PC-3 (cell line): ENCODE data around the gene LIN28A. TPM values are rescaled to one million over a fixed set of nuclear protein-coding genes. Genes with fewer than 3 reads are reported as not detected.

Source experiments
- ATAC-seq: fragments of 200-7000 bp; cut with Tn5 transposase; 2 replicates; pipeline ENCODE4 v1.9.1; 2020; ENCODE audit warnings: mild to moderate bottlenecking, moderate library complexity
- BruUV-seq: library from RNA; stranded (reverse); fragments of 400-500 nt; replicated peaks from 2 replicates; lab custom pipeline; 2021; lab: Mats Ljungman, UMichigan
- CTCF ChIA-PET: fragments of 300-600 bp; sonication (Branson Sonifier 250); formaldehyde crosslinking; loops from one replicate; lab custom pipeline; 2022; ENCODE audit warnings: antibody characterized with exemption; lab: Charles Lee
- POLR2A ChIA-PET: fragments of 300-600 bp; sonication (Branson Sonifier 250); formaldehyde crosslinking; loops from one replicate; lab custom pipeline; 2022; ENCODE audit warnings: antibody characterized with exemption; ENCODE audit not compliant: unreplicated experiment; lab: Charles Lee
- DNase-seq: peaks from one replicate; pipeline ENCODE4 v3.0.0-alpha.2; 2015
- H2AFZ ChIP-seq: fragments of 300-600 bp; sonication (generic); 2 replicates; pipeline ENCODE4 v1.6.0; 2016; ENCODE audit warnings: antibody characterized with exemption, low read length
- H3F3A ChIP-seq: fragments of 300-600 bp; sonication (generic); one replicate; pipeline ENCODE4 v1.6.0; 2017; ENCODE audit warnings: antibody characterized with exemption, low read length, control low read depth, mild to moderate bottlenecking; ENCODE audit not compliant: unreplicated experiment
- H3K27ac ChIP-seq: fragments of 300-600 bp; sonication (generic); 2 replicates; pipeline ENCODE4 v1.5.1; 2016; ENCODE audit warnings: mild to moderate bottlenecking, low read length
- H3K27me3 ChIP-seq: fragments of 300-600 bp; sonication (generic); 2 replicates; pipeline ENCODE4 v1.6.1; 2016; ENCODE audit warnings: low read length, mixed read lengths
- H3K36me3 ChIP-seq: fragments of 300-600 bp; sonication (generic); 2 replicates; pipeline ENCODE4 v1.6.1; 2016; ENCODE audit warnings: low read depth, mixed run types, low read length, mixed read lengths
- H3K4me1 ChIP-seq: fragments of 300-600 bp; sonication (generic); 2 replicates; pipeline ENCODE4 v1.5.1; 2016; ENCODE audit warnings: low read length; ENCODE audit not compliant: insufficient read depth
- H3K4me2 ChIP-seq: fragments of 300-600 bp; sonication (generic); 2 replicates; pipeline ENCODE4 v1.6.0; 2016; ENCODE audit warnings: low read length
- H3K4me3 ChIP-seq: fragments of 300-600 bp; sonication (generic); 2 replicates; pipeline ENCODE4 v1.5.1; 2016; ENCODE audit warnings: mild to moderate bottlenecking, low read length, mixed read lengths
- H3K79me2 ChIP-seq: fragments of 300-600 bp; sonication (generic); 2 replicates; pipeline ENCODE4 v1.6.1; 2017; ENCODE audit warnings: low read length, mixed read lengths
- H3K9ac ChIP-seq: fragments of 300-600 bp; sonication (generic); 2 replicates; pipeline ENCODE4 v1.6.0; 2016; ENCODE audit warnings: mild to moderate bottlenecking, low read length
- H3K9me2 ChIP-seq: fragments of 300-600 bp; sonication (generic); replicated peaks from 2 replicates; pipeline ENCODE4 v1.6.1; 2016; ENCODE audit warnings: mixed run types, low read length, mixed read lengths
- H3K9me3 ChIP-seq: fragments of 300-600 bp; sonication (generic); 2 replicates; pipeline ENCODE4 v1.6.1; 2016; ENCODE audit warnings: low read length, mixed read lengths
- H4K20me1 ChIP-seq: fragments of 300-600 bp; sonication (generic); 2 replicates; pipeline ENCODE4 v1.6.1; 2016; ENCODE audit warnings: low read length, mixed read lengths
- CTCF ChIP-seq: fragments of 300-600 bp; sonication (generic); conservative IDR thresholded peaks from 2 replicates; pipeline ENCODE4 v1.5.1; 2017; ENCODE audit warnings: antibody characterized with exemption, low read depth, mild to moderate bottlenecking, low read length
- EZH2 ChIP-seq: fragments of 300-600 bp; sonication (generic); IDR thresholded peaks from one replicate; pipeline ENCODE4 v1.6.1; 2017; ENCODE audit warnings: antibody characterized with exemption, mild to moderate bottlenecking, low read length; ENCODE audit not compliant: unreplicated experiment
- EZH2phosphoT487 ChIP-seq: fragments of 300-600 bp; sonication (generic); IDR thresholded peaks from 2 replicates; pipeline ENCODE4 v1.6.1; 2018; ENCODE audit warnings: mild to moderate bottlenecking, antibody characterized with exemption, low read length, borderline replicate concordance
- intact Hi-C: fragments of 100-400 bp; cut with micrococcal nuclease; formaldehyde crosslinking; loops from 2 replicates; pipeline ENCODE4 v1.9.0; 2023
- total RNA-seq: library from RNA; depleted of rRNA; stranded (reverse); fragments of >200 nt; gene quantifications from 2 replicates; pipeline ENCODE4 v1.2.3, GENCODE V29; 2014

The LIN28A gene
- total RNA-seq, 1 experiment from 2014 or later = not detected

DNA sequence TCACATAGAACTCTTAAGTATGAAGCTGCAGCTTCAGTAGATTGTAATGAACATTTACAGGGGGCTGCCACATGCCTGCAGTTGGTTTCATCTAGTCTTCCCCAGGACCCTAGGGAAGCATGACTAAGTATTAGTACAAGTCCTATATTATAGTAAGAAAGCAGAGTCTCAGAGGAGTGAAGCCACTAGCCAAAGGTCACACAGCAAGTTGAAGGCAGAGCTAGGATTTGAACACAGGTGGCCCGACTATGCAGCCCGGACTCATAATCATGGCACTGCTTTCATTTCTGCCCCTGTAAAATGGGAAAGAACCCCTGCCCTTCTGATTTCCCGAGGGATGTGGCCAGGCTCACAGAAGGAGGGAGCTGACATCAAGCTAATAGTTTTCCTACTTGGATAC lies 48.3 kb upstream of the LIN28A start:
- ChIA-PET CTCF (interaction anchor here (0.9 kb wide), 1 partner anchor 55 kb away, joined by 3 read pairs; no protein-coding TSS in a partner anchor), POLR2A (no interaction called here)

GRCh38 chr1:26363549-26364448 lies 46.8 kb upstream of the LIN28A start:
- POLR2A ChIA-PET = interaction anchor here (0.6 kb wide), 1 partner anchor 10 kb away, joined by 3 read pairs; no protein-coding TSS in a partner anchor
- intact Hi-C loops = loop anchor here (1.0 kb wide), 1 partner anchor 28 kb away; no protein-coding TSS in a partner anchor

More for the DNA sequence above, 48.3 kb upstream of the LIN28A start:
- Histone ChIP-seq H3K27me3 (no peaks in the 10 kb centered on the region), H3K4me3 (no peak overlapping the region), H3K9ac (no peak overlapping the region), H3K9me3 (no peaks in the 10 kb centered on the region), H2AFZ (no peak overlapping the region), H3K27ac (no peak overlapping the region), H3K4me1 (peaks cover 13% of the 10 kb centered on the region), H3F3A (no peaks in the 10 kb centered on the region), H3K4me2 (no peak overlapping the region), H3K79me2 (no peaks in the 10 kb centered on the region), H3K9me2 (no peaks in the 10 kb centered on the region), H3K36me3 (no peaks in the 10 kb centered on the region), H4K20me1 (no peaks in the 10 kb centered on the region)
- DNase-seq (no peak), ATAC-seq (no peak)
- no TSS peak for BruUV-seq
- no peak for TF ChIP-seq CTCF
- no peak for TF ChIP-seq EZH2phosphoT487
- TF ChIP-seq EZH2 = no peak
- intact Hi-C loops = no loop called here

More at GRCh38 chr1:26363549-26364448, 46.8 kb upstream of the LIN28A start:
- Histone ChIP-seq H3K79me2 (no peaks in the 10 kb centered on the region), H3F3A (no peaks in the 10 kb centered on the region), H3K36me3 (no peaks in the 10 kb centered on the region), H3K9me2 (no peaks in the 10 kb centered on the region), H3K4me2 (peak overlapping the region; percentile 7; the same call in 1 of the 2 replicates), H3K9ac (no peak overlapping the region), H4K20me1 (no peaks in the 10 kb centered on the region), H2AFZ (no peak overlapping the region), H3K27ac (no peak overlapping the region), H3K4me3 (no peak overlapping the region), H3K4me1 (peaks cover 5% of the 10 kb centered on the region; the same call in 1 of the 2 replicates), H3K9me3 (no peaks in the 10 kb centered on the region), H3K27me3 (no peaks in the 10 kb centered on the region)
- BruUV-seq = no TSS peak
- DNase-seq = peak; percentile 80
- TF ChIP-seq CTCF (peak; percentile 98), EZH2phosphoT487 (no peak), EZH2 (no peak)
- CTCF ChIA-PET = interaction anchor here (0.6 kb wide), 1 partner anchor 28 kb away, joined by 4 read pairs; no protein-coding TSS in a partner anchor
- ATAC-seq = peak; percentile 83
